Keratinocyte (primary cell): ENCODE data around the gene RDX. TPM values are rescaled to one million over a fixed set of nuclear protein-coding genes. Genes with fewer than 3 reads are reported as not detected.
A peak's percentile ranks its signal among the peaks of the same experiment; 100 is the strongest.

ENCODE experiments used
- DNase-seq: peaks from one replicate; pipeline ENCODE4 v3.0.0-alpha.2; 2011; ENCODE audit warnings: low read depth, missing footprints, low spot score
- FAIRE-seq: peaks from 2 replicates; lab custom pipeline; 2011; peaks lifted over from hg19 to GRCh38; lab: Jason Lieb, UNC
- H2AFZ ChIP-seq: 2 replicates; pipeline ENCODE4 v1.6.0; 2012; ENCODE audit warnings: low read length, control low read depth, inconsistent platforms; ENCODE audit not compliant: control insufficient read depth
- H3K27ac ChIP-seq: 2 replicates; pipeline ENCODE4 v1.5.1; 2011; ENCODE audit warnings: low read length; ENCODE audit not compliant: control insufficient read depth, insufficient read depth
- H3K27me3 ChIP-seq: 3 replicates; pipeline ENCODE4 v1.6.0; 2011; ENCODE audit warnings: low read length; ENCODE audit not compliant: control insufficient read depth, insufficient read depth; ENCODE audit errors: extremely low read depth
- H3K36me3 ChIP-seq, 2 experiments: 2 replicates in 1 of 2; 3 replicates in 1 of 2; pipeline ENCODE4 v1.5.1; 2011; ENCODE audit warnings: low read length in 2 of 2, mild to moderate bottlenecking in 1 of 2; ENCODE audit not compliant: control insufficient read depth in 2 of 2, insufficient read depth in 2 of 2; ENCODE audit errors: extremely low read depth in 1 of 2
- H3K4me1 ChIP-seq: 3 replicates; pipeline ENCODE4 v1.5.1; 2011; ENCODE audit warnings: low read length; ENCODE audit not compliant: control insufficient read depth, insufficient read depth; ENCODE audit errors: extremely low read depth
- H3K4me2 ChIP-seq: 3 replicates; pipeline ENCODE4 v1.6.0; 2011; ENCODE audit warnings: low read depth, low read length; ENCODE audit not compliant: control insufficient read depth, insufficient read depth; ENCODE audit errors: extremely low read depth
- H3K4me3 ChIP-seq, 3 experiments: fragments of 200-600 bp in 1 of 3; sonication (generic) in 1 of 3; 2 replicates in 2 of 3; 3 replicates in 1 of 3; pipeline ENCODE4 v1.5.1; 2011 to 2016; ENCODE audit warnings: low read length in 3 of 3, mild to moderate bottlenecking in 3 of 3, control low read depth in 2 of 3, inconsistent platforms in 1 of 3, low read depth in 1 of 3, mixed read lengths in 1 of 3, mixed run types in 1 of 3, moderate library complexity in 1 of 3; ENCODE audit not compliant: control insufficient read depth in 2 of 3, insufficient read depth in 2 of 3; ENCODE audit errors: extremely low read depth in 1 of 3
- H3K79me2 ChIP-seq: 2 replicates; pipeline ENCODE4 v1.6.0; 2012; ENCODE audit warnings: low read length; ENCODE audit not compliant: control insufficient read depth, insufficient read depth
- H3K9ac ChIP-seq: 3 replicates; pipeline ENCODE4 v1.6.0; 2011; ENCODE audit warnings: low read length; ENCODE audit not compliant: control insufficient read depth, insufficient read depth; ENCODE audit errors: extremely low read depth
- H3K9me1 ChIP-seq: 3 replicates; pipeline ENCODE4 v1.6.0; 2011; ENCODE audit warnings: low read length; ENCODE audit not compliant: control insufficient read depth, insufficient read depth; ENCODE audit errors: extremely low read depth
- H3K9me3 ChIP-seq: 2 replicates; pipeline ENCODE4 v1.5.1; 2012; ENCODE audit warnings: low read depth, low read length; ENCODE audit not compliant: control insufficient read depth
- H4K20me1 ChIP-seq: 3 replicates; pipeline ENCODE4 v1.6.0; 2011; ENCODE audit warnings: low read length; ENCODE audit not compliant: control insufficient read depth, insufficient read depth; ENCODE audit errors: extremely low read depth
- EZH2 ChIP-seq: IDR thresholded peaks from one replicate; pipeline ENCODE4 v1.6.1; 2012; ENCODE audit warnings: inconsistent platforms, mild to moderate bottlenecking, low read length, moderate library complexity
- dilution Hi-C: fragments of 300-500 bp; cut with MboI; formaldehyde crosslinking; loops from one replicate; pipeline ENCODE4 v1.7.0; 2020; ENCODE audit warnings: low sequenced_read_pairs; ENCODE audit not compliant: extremely low pct_ligation_motif_present
- polyA plus RNA-seq, 5 experiments: library from polyadenylated mRNA; depleted of rRNA in 3 of 5; stranded (reverse) in 3 of 5; stranded (forward) in 1 of 5; unstranded in 1 of 5; fragments of >200 nt; gene quantifications; 1 replicate in 1 of 5; 2 replicates in 3 of 5; 3 replicates in 1 of 5; pipeline versions ENCODE4 v1.2.1 to v1.2.3, GENCODE V29; 2011 to 2012; ENCODE audit warnings: missing spikeins in 2 of 5, low read depth in 1 of 5, low replicate concordance in 1 of 5
- TF ChIP-seq, protein P1 (sequence below), 3 experiments: IDR thresholded peaks in 1 of 3; conservative IDR thresholded peaks in 1 of 3; optimal IDR thresholded peaks in 1 of 3; 2 replicates in 2 of 3; 3 replicates in 1 of 3; pipeline versions ENCODE3 to v1.5.1; 2011; ENCODE audit warnings: low read length in 3 of 3, mild to moderate bottlenecking in 3 of 3, moderate library complexity in 2 of 3, control low read depth in 1 of 3, inconsistent platforms in 1 of 3; ENCODE audit not compliant: insufficient read depth in 2 of 3; ENCODE audit errors: extremely low read depth in 1 of 3

RDX gene
- polyA plus RNA-seq, 1 donor (not counting 4 experiments of a cell fraction or from before 2014, with no cell fraction given), result 85.4 TPM

DNA sequence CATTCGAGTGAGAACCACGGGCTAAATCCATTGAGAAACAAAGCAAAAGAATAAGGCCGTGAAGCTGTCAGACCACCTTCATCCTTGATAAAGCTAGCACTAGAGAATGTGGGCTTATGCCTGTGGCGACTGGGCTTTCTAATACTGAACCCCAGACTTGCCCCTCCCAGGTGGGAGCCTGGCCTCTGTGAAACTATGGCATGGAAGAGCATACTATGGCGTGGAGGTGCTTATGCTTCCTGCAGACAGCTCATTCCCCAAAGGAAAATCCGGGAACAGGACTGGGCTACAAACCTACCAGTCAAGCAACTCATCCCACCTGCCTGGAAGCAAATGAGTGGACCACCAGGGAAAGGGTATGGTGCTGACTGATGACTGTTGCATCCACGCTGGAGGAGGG is 110.8 kb downstream of the RDX start:
- H3K79me2 ChIP-seq, result no peaks in the 10 kb centered on the region
- H3K27me3 ChIP-seq, result no peaks in the 10 kb centered on the region
- no peak overlapping the region for H3K4me3 ChIP-seq
- peaks cover 42% of the 10 kb centered on the region for H3K4me1 ChIP-seq
- no peak overlapping the region for H3K9ac ChIP-seq
- dilution Hi-C loops, result no loop called here
- FAIRE-seq (peak; percentile 32), DNase-seq (no peak)
- H4K20me1 ChIP-seq, result no peaks in the 10 kb centered on the region
- no peak for TF ChIP-seq EZH2
- TF ChIP-seq, protein P1, sequence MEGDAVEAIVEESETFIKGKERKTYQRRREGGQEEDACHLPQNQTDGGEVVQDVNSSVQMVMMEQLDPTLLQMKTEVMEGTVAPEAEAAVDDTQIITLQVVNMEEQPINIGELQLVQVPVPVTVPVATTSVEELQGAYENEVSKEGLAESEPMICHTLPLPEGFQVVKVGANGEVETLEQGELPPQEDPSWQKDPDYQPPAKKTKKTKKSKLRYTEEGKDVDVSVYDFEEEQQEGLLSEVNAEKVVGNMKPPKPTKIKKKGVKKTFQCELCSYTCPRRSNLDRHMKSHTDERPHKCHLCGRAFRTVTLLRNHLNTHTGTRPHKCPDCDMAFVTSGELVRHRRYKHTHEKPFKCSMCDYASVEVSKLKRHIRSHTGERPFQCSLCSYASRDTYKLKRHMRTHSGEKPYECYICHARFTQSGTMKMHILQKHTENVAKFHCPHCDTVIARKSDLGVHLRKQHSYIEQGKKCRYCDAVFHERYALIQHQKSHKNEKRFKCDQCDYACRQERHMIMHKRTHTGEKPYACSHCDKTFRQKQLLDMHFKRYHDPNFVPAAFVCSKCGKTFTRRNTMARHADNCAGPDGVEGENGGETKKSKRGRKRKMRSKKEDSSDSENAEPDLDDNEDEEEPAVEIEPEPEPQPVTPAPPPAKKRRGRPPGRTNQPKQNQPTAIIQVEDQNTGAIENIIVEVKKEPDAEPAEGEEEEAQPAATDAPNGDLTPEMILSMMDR (optimal IDR thresholded peaks at IDR 0.05 in 1 of 3, IDR thresholded peaks at IDR 0.05 in 1 of 3, conservative IDR thresholded peaks at IDR 0.05 in 1 of 3; ENCODE audit: extremely low read depth in 1 of 3, insufficient read depth in 2 of 3, low read length in 3 of 3), result no peak
- H3K4me2 ChIP-seq, result peak overlapping the region; percentile 55
- peak overlapping the region; percentile 42 for H3K27ac ChIP-seq
- H3K36me3 ChIP-seq, result no peaks in the 10 kb centered on the region
- no peaks in the 10 kb centered on the region for H3K9me1 ChIP-seq
- no peaks in the 10 kb centered on the region for H3K9me3 ChIP-seq
- H2AFZ ChIP-seq, result no peak overlapping the region

DNA sequence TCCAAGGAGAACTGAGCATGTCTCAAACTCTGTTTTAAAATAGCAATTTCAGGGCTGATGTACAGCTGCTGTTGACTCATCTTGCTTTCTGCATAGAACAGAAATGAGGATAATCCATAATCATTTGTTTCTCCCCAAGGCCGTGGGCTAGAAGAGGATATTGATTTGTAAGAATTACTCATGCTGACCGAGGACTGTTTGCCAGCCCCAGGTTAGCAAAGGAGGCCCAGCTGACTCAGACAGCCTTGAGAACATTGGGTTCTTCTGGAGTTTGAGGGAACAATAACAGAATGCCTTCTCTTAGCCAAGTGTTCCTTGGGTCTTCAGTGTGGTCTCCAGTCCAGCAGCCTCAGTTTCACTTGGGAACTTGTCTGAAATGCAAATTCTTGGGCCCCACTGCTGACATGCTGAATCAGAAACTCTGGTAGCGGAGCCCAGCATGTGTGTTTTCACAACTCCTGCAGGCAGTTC is 111.3 kb downstream of the RDX start:
- H3K79me2 ChIP-seq, result no peaks in the 10 kb centered on the region
- H3K9me1 ChIP-seq, result no peaks in the 10 kb centered on the region
- FAIRE-seq (peak; percentile 93), DNase-seq (peak; percentile 55)
- peak overlapping the region; percentile 42 for H3K27ac ChIP-seq
- peaks cover 42% of the 10 kb centered on the region for H3K4me1 ChIP-seq
- H3K4me2 ChIP-seq, result peak overlapping the region; percentile 55
- H2AFZ ChIP-seq, result no peak overlapping the region
- no peak overlapping the region for H3K9ac ChIP-seq
- dilution Hi-C loops, result no loop called here
- TF ChIP-seq, protein P1 (optimal IDR thresholded peaks at IDR 0.05 in 1 of 3, IDR thresholded peaks at IDR 0.05 in 1 of 3, conservative IDR thresholded peaks at IDR 0.05 in 1 of 3; ENCODE audit: extremely low read depth in 1 of 3, insufficient read depth in 2 of 3, low read length in 3 of 3), result no peak
- no peak for TF ChIP-seq EZH2
- no peak overlapping the region for H3K4me3 ChIP-seq
- no peaks in the 10 kb centered on the region for H3K36me3 ChIP-seq
- H3K27me3 ChIP-seq, result no peaks in the 10 kb centered on the region
- H3K9me3 ChIP-seq, result no peaks in the 10 kb centered on the region
- H4K20me1 ChIP-seq, result no peaks in the 10 kb centered on the region
